Measurements from ENCODE around the gene SNIP1. TPM values are rescaled to one million over a fixed set of nuclear protein-coding genes. Genes with fewer than 3 reads are reported as not detected.
"Not testable (repeated sequence)": the region's sequence is repeated elsewhere in the genome, so short reads cannot be mapped to it uniquely, and the experiment has no call there.

The SNIP1 gene
- total and polyA plus RNA-seq, 2 donors = 9.1 to 9.9 TPM

DNA sequence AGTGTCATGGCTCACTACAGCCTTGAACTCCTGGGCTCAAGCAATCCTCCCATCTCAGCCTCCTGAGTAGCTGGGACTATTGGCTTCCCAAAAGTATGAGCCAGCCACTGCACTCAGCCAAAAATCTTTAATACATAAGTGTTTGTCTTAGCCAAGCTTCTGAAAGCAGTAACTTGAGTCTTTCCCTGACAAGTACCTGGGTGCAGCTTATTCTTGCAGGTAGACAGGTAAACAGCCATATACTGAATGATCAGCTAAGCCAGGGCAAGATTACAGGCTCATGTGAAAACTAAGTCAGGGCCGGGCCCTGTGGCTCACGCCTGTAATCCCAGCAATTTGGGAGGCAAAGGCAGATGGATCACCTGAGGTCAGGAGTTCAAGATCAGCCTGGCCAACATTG lies 47.4 kb downstream of the SNIP1 start:
- H3K9me3 ChIP-seq (ENCODE audit: control insufficient read depth in 2 of 2, insufficient read depth in 1 of 2, low read length in 1 of 2) = no peaks in the 10 kb centered on the region
- no peak overlapping the region for H3K27ac ChIP-seq (ENCODE audit: low read depth in 1 of 2, low read length in 1 of 2)
- H3K36me3 ChIP-seq (ENCODE audit: control insufficient read depth in 2 of 2, insufficient read depth in 2 of 2, low read length in 1 of 2) = peaks cover 34 to 44% of the 10 kb centered on the region in 2 donors
- 98% methylated on average over 2 of the region's 2 CpGs for WGBS
- no peaks in the 10 kb centered on the region for H3K4me1 ChIP-seq (ENCODE audit: control insufficient read depth in 2 of 2, insufficient read depth in 2 of 2, low read length in 2 of 2)
- H3K4me3 ChIP-seq (ENCODE audit: low read length in 2 of 2) = no peak overlapping the region
- H3K27me3 ChIP-seq (ENCODE audit: control insufficient read depth in 2 of 2, insufficient read depth in 1 of 2, low read length in 1 of 2) = no peaks in the 10 kb centered on the region
- no peak for DNase-seq (ENCODE audit: low read depth in 6 of 9, low spot score in 9 of 9)

DNA sequence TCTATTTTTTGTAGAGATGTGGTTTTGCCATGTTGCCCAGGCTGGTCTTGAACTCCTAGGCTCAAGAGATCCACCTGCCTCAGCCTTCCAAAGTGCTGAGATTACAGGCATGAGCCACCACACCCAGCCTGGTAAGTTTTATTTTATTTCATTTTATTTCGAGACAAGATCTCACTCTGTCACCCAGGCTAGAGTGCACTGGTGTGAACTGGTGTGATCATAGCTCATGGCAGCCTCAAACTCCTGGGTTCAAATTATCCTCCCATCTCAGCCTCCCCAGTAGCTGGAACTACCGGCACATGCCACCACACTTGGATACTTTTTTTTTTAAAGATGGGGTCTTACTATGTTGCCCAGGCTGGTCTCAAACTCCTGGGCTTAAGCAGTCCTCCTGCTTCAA lies 51.3 kb downstream of the SNIP1 start:
- peaks cover 46 to 56% of the 10 kb centered on the region in 2 donors for H3K36me3 ChIP-seq (ENCODE audit: control insufficient read depth in 2 of 2, insufficient read depth in 2 of 2, low read length in 1 of 2)
- H3K4me3 ChIP-seq (ENCODE audit: low read length in 2 of 2); H3K27ac ChIP-seq (ENCODE audit: low read depth in 1 of 2, low read length in 1 of 2); DNase-seq (ENCODE audit: low read depth in 6 of 9, low spot score in 9 of 9); H3K27me3 ChIP-seq (ENCODE audit: control insufficient read depth in 2 of 2, insufficient read depth in 1 of 2, low read length in 1 of 2); H3K9me3 ChIP-seq (ENCODE audit: control insufficient read depth in 2 of 2, insufficient read depth in 1 of 2, low read length in 1 of 2); H3K4me1 ChIP-seq (ENCODE audit: control insufficient read depth in 2 of 2, insufficient read depth in 2 of 2, low read length in 2 of 2): not testable (repeated sequence)
- WGBS = 100% methylated on average over 2 of the region's 2 CpGs

DNA sequence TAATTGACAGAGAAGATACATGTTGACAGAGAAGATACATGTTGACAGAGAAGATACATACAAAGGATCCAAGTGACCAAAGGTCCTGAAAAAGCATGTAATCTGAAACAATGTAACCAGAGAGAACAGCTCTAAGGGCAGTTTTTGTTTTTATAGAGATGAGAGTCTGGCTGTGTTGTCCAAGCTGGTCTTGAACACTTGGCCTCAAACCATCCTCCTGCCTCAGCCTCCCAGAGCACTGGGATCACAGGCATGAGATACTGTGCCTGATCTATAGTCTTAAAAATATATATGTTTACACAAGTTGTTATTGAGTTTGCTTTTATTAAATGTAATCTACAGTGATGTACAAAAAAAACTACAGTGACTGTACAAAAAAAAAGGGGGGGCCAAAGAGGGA lies 52.0 kb downstream of the SNIP1 start:
- Histone ChIP-seq H3K4me1 (ENCODE audit: control insufficient read depth in 2 of 2, insufficient read depth in 2 of 2, low read length in 2 of 2) (no peaks in the 10 kb centered on the region), H3K4me3 (ENCODE audit: low read length in 2 of 2) (no peak overlapping the region), H3K27ac (ENCODE audit: low read depth in 1 of 2, low read length in 1 of 2) (no peak overlapping the region), H3K9me3 (ENCODE audit: control insufficient read depth in 2 of 2, insufficient read depth in 1 of 2, low read length in 1 of 2) (no peaks in the 10 kb centered on the region), H3K27me3 (ENCODE audit: control insufficient read depth in 2 of 2, insufficient read depth in 1 of 2, low read length in 1 of 2) (no peaks in the 10 kb centered on the region), H3K36me3 (ENCODE audit: control insufficient read depth in 2 of 2, insufficient read depth in 2 of 2, low read length in 1 of 2) (peaks cover 48 to 58% of the 10 kb centered on the region in 2 donors)
- DNase-seq (ENCODE audit: low read depth in 6 of 9, low spot score in 9 of 9) = no peak

GRCh38 chr1:37501661-37502060 lies 52.4 kb downstream of the SNIP1 start:
- H3K4me3 ChIP-seq (ENCODE audit: low read length in 2 of 2) = no peak overlapping the region
- H3K36me3 ChIP-seq (ENCODE audit: control insufficient read depth in 2 of 2, insufficient read depth in 2 of 2, low read length in 1 of 2) = peaks cover 45 to 56% of the 10 kb centered on the region in 2 donors
- 98% methylated on average over 5 of the region's 5 CpGs for WGBS
- no peaks in the 10 kb centered on the region for H3K9me3 ChIP-seq (ENCODE audit: control insufficient read depth in 2 of 2, insufficient read depth in 1 of 2, low read length in 1 of 2)
- H3K27me3 ChIP-seq (ENCODE audit: control insufficient read depth in 2 of 2, insufficient read depth in 1 of 2, low read length in 1 of 2) = no peaks in the 10 kb centered on the region
- H3K4me1 ChIP-seq (ENCODE audit: control insufficient read depth in 2 of 2, insufficient read depth in 2 of 2, low read length in 2 of 2) = no peaks in the 10 kb centered on the region
- no peak overlapping the region for H3K27ac ChIP-seq (ENCODE audit: low read depth in 1 of 2, low read length in 1 of 2)
- DNase-seq (ENCODE audit: low read depth in 6 of 9, low spot score in 9 of 9) = no peak

GRCh38 chr1:37498872-37499617 lies 55.0 kb downstream of the SNIP1 start:
- 95% methylated on average over 4 of the region's 4 CpGs for WGBS
- Histone ChIP-seq H3K4me3 (ENCODE audit: low read length in 2 of 2) (no peak overlapping the region), H3K27me3 (ENCODE audit: control insufficient read depth in 2 of 2, insufficient read depth in 1 of 2, low read length in 1 of 2) (no peaks in the 10 kb centered on the region), H3K9me3 (ENCODE audit: control insufficient read depth in 2 of 2, insufficient read depth in 1 of 2, low read length in 1 of 2) (no peaks in the 10 kb centered on the region), H3K36me3 (ENCODE audit: control insufficient read depth in 2 of 2, insufficient read depth in 2 of 2, low read length in 1 of 2) (peaks cover 41 to 52% of the 10 kb centered on the region in 2 donors), H3K27ac (ENCODE audit: low read depth in 1 of 2, low read length in 1 of 2) (no peak overlapping the region), H3K4me1 (ENCODE audit: control insufficient read depth in 2 of 2, insufficient read depth in 2 of 2, low read length in 2 of 2) (no peaks in the 10 kb centered on the region)
- no peak for DNase-seq (ENCODE audit: low read depth in 6 of 9, low spot score in 9 of 9)

- Histone ChIP-seq H3K27ac (ENCODE audit: low read depth in 1 of 2, low read length in 1 of 2) (no peak overlapping the region), H3K9me3 (ENCODE audit: control insufficient read depth in 2 of 2, insufficient read depth in 1 of 2, low read length in 1 of 2) (no peaks in the 10 kb centered on the region), H3K4me3 (ENCODE audit: low read length in 2 of 2) (no peak overlapping the region), H3K4me1 (ENCODE audit: control insufficient read depth in 2 of 2, insufficient read depth in 2 of 2, low read length in 2 of 2) (no peaks in the 10 kb centered on the region), H3K27me3 (ENCODE audit: control insufficient read depth in 2 of 2, insufficient read depth in 1 of 2, low read length in 1 of 2) (no peaks in the 10 kb centered on the region), H3K36me3 (ENCODE audit: control insufficient read depth in 2 of 2, insufficient read depth in 2 of 2, low read length in 1 of 2) (peaks cover 39 to 48% of the 10 kb centered on the region in 2 donors)
- no peak for DNase-seq (ENCODE audit: low read depth in 6 of 9, low spot score in 9 of 9)
- WGBS = 98% methylated on average over 2 of the region's 2 CpGs
These were observed 56.3 kb downstream of the SNIP1 start for GRCh38 chr1:37497832-37498231.

GRCh38 chr1:37495875-37496274 lies 58.2 kb downstream of the SNIP1 start:
- Histone ChIP-seq H3K4me3 (ENCODE audit: low read length in 2 of 2) (no peak overlapping the region), H3K36me3 (ENCODE audit: control insufficient read depth in 2 of 2, insufficient read depth in 2 of 2, low read length in 1 of 2) (peaks cover 26 to 43% of the 10 kb centered on the region in 2 donors), H3K27me3 (ENCODE audit: control insufficient read depth in 2 of 2, insufficient read depth in 1 of 2, low read length in 1 of 2) (no peaks in the 10 kb centered on the region), H3K4me1 (ENCODE audit: control insufficient read depth in 2 of 2, insufficient read depth in 2 of 2, low read length in 2 of 2) (no peaks in the 10 kb centered on the region), H3K9me3 (ENCODE audit: control insufficient read depth in 2 of 2, insufficient read depth in 1 of 2, low read length in 1 of 2) (no peaks in the 10 kb centered on the region), H3K27ac (ENCODE audit: low read depth in 1 of 2, low read length in 1 of 2) (no peak overlapping the region)
- 82% methylated on average over 1 of the region's 1 CpG for WGBS
- no peak for DNase-seq (ENCODE audit: low read depth in 6 of 9, low spot score in 9 of 9)

DNA sequence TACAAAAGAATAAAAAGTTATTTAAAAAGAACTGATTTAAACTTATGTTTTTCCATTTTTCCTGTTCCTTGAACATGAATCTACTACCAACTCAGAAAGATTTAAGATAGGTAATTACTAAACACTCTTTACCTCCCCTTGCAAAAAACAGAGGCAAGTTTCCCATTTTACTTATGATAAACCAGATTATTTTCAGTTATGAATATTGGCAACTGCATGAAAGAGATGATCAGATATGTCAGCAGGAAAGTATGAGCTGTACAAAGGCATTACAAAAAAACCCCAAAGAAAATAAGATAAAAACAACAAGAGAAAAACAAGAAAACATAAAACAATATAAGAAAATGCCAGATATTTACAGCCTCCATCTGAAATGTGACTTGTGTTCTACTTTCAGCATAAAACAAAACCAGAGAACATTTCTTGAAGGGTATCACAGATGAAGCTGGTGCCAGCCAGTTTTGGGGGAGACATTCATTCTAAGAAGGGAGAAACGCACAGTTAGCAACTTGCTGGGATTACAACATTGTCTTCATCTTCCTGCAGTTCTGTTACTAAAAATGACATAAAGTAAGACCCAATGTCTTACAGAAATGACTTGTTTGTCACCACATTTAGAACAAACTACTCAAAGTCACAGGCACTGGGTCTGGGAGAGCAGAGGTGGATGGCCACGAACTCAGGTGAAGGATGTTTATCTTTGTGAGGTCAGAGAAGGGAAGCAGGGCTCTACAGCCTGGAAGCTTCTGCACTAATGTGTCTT lies 60.6 kb downstream of the SNIP1 start:
- Histone ChIP-seq H3K27me3 (ENCODE audit: control insufficient read depth in 2 of 2, insufficient read depth in 1 of 2, low read length in 1 of 2) (no peaks in the 10 kb centered on the region), H3K9me3 (ENCODE audit: control insufficient read depth in 2 of 2, insufficient read depth in 1 of 2, low read length in 1 of 2) (no peaks in the 10 kb centered on the region), H3K27ac (ENCODE audit: low read depth in 1 of 2, low read length in 1 of 2) (no peak overlapping the region), H3K4me3 (ENCODE audit: low read length in 2 of 2) (no peak overlapping the region), H3K4me1 (ENCODE audit: control insufficient read depth in 2 of 2, insufficient read depth in 2 of 2, low read length in 2 of 2) (no peaks in the 10 kb centered on the region), H3K36me3 (ENCODE audit: control insufficient read depth in 2 of 2, insufficient read depth in 2 of 2, low read length in 1 of 2) (peaks cover 25 to 38% of the 10 kb centered on the region in 2 donors)
- DNase-seq (ENCODE audit: low read depth in 6 of 9, low spot score in 9 of 9) = no peak
- WGBS = 97% methylated on average over 2 of the region's 2 CpGs

- Histone ChIP-seq H3K4me1 (ENCODE audit: control insufficient read depth in 2 of 2, insufficient read depth in 2 of 2, low read length in 2 of 2) (peaks cover 0 to 11% of the 10 kb centered on the region in 2 donors), H3K36me3 (ENCODE audit: control insufficient read depth in 2 of 2, insufficient read depth in 2 of 2, low read length in 1 of 2) (peaks cover 40 to 42% of the 10 kb centered on the region in 2 donors), H3K27ac (ENCODE audit: low read depth in 1 of 2, low read length in 1 of 2) (no peak overlapping the region), H3K27me3 (ENCODE audit: control insufficient read depth in 2 of 2, insufficient read depth in 1 of 2, low read length in 1 of 2) (no peaks in the 10 kb centered on the region), H3K4me3 (ENCODE audit: low read length in 2 of 2) (no peak overlapping the region), H3K9me3 (ENCODE audit: control insufficient read depth in 2 of 2, insufficient read depth in 1 of 2, low read length in 1 of 2) (no peaks in the 10 kb centered on the region)
- DNase-seq (ENCODE audit: low read depth in 6 of 9, low spot score in 9 of 9) = no peak
- 97% methylated on average over 5 of the region's 5 CpGs for WGBS
These were observed 66.5 kb downstream of the SNIP1 start for GRCh38 chr1:37487619-37487984.
